GM04503 (cell line): ENCODE data around the gene ERBB4.

Experiments
- DNase-seq: peaks from one replicate; pipeline ENCODE4 v3.0.0-alpha.2; 2012; ENCODE audit warnings: low read depth

Gene ERBB4

GRCh38 chr2:212427638-212428037 lies 111.0 kb downstream of the ERBB4 start:
- no peak for DNase-seq

- no peak for DNase-seq
Observed at GRCh38 chr2:212426637-212427412, 111.8 kb downstream of the ERBB4 start.

GRCh38 chr2:212424082-212424481 lies 114.5 kb downstream of the ERBB4 start:
- DNase-seq: no peak

- no peak for DNase-seq
Observed at GRCh38 chr2:212423089-212423488, 115.5 kb downstream of the ERBB4 start.

GRCh38 chr2:212421556-212422334 lies 116.9 kb downstream of the ERBB4 start:
- peak; percentile 84 for DNase-seq

GRCh38 chr2:212416086-212416485 lies 122.5 kb downstream of the ERBB4 start:
- no peak for DNase-seq

GRCh38 chr2:212414767-212415211 lies 123.8 kb downstream of the ERBB4 start:
- DNase-seq: peak; percentile 46

GRCh38 chr2:212409560-212409959 lies 129.0 kb downstream of the ERBB4 start:
- DNase-seq: no peak

GRCh38 chr2:212408524-212408923 lies 130.1 kb downstream of the ERBB4 start:
- DNase-seq: no peak

- DNase-seq: no peak
Observed at GRCh38 chr2:212406716-212407115, 131.9 kb downstream of the ERBB4 start.

GRCh38 chr2:212402316-212402715 lies 136.3 kb downstream of the ERBB4 start:
- no peak for DNase-seq

GRCh38 chr2:212398316-212398715 lies 140.3 kb downstream of the ERBB4 start:
- no peak for DNase-seq

- no peak for DNase-seq
Observed at GRCh38 chr2:212392544-212392943, 146.1 kb downstream of the ERBB4 start.

GRCh38 chr2:212392043-212392442 lies 146.6 kb downstream of the ERBB4 start:
- DNase-seq: peak; percentile 49

GRCh38 chr2:212387146-212387545 lies 151.5 kb downstream of the ERBB4 start:
- DNase-seq: peak; percentile 24

- no peak for DNase-seq
Observed at GRCh38 chr2:212385241-212385640, 153.4 kb downstream of the ERBB4 start.

GRCh38 chr2:212384027-212384426 lies 154.6 kb downstream of the ERBB4 start:
- DNase-seq: no peak

GRCh38 chr2:212381428-212382102 lies 157.0 kb downstream of the ERBB4 start:
- no peak for DNase-seq

GRCh38 chr2:212379103-212379502 lies 159.5 kb downstream of the ERBB4 start:
- no peak for DNase-seq

GRCh38 chr2:212367431-212367830 lies 171.2 kb downstream of the ERBB4 start:
- no peak for DNase-seq

- peak; percentile 37 for DNase-seq
Observed at GRCh38 chr2:212364112-212364985, 174.3 kb downstream of the ERBB4 start.
